Left ventricle myocardium inferior (tissue), 1 donor: ENCODE results near the gene TSEN54. TPM values are rescaled to one million over a fixed set of nuclear protein-coding genes. Genes with fewer than 3 reads are reported as not detected.

Experiments
- DNase-seq: peaks from one replicate; pipeline ENCODE4 v3.0.0-alpha.2; 2020
- H3K27ac ChIP-seq: fragments of 200-600 bp; replicated peaks from 2 replicates; pipeline ENCODE4 v1.8.0; 2021
- H3K27me3 ChIP-seq: fragments of 200-600 bp; 2 replicates; pipeline ENCODE4 v1.8.0; 2021; ENCODE audit warnings: low read depth
- H3K36me3 ChIP-seq: fragments of 200-600 bp; 2 replicates; pipeline ENCODE4 v1.8.0; 2021
- H3K4me1 ChIP-seq: fragments of 200-600 bp; 2 replicates; pipeline ENCODE4 v1.8.0; 2021
- H3K4me3 ChIP-seq: fragments of 200-600 bp; 2 replicates; pipeline ENCODE4 v1.8.0; 2021; ENCODE audit warnings: mild to moderate bottlenecking, moderate library complexity
- H3K9me3 ChIP-seq: fragments of 200-600 bp; replicated peaks from 2 replicates; pipeline ENCODE4 v1.8.0; 2021
- CTCF ChIP-seq: fragments of 200-600 bp; IDR thresholded peaks from 2 replicates; pipeline ENCODE4 v1.8.0; 2021; ENCODE audit warnings: antibody characterized with exemption, mild to moderate bottlenecking, borderline replicate concordance
- intact Hi-C: fragments of 100-400 bp; cut with micrococcal nuclease; formaldehyde crosslinking; loops from one replicate; pipeline ENCODE4 v1.11.0; 2022
- total RNA-seq: library from RNA; stranded (reverse); fragmentation: NEBNext Ultra II Directional; extraction: Animal tissue kit (Norgen Biotek cat#: 25700); gene quantifications from one replicate; pipeline ENCODE4 v1.2.1, GENCODE V29; 2021
- donor health status: DM: no; HTN: yes; CAD: no; lungs with severe emphysema.

TSEN54 gene
- total RNA-seq, 1 donor from 2014 or later, result 6.8 TPM

DNA sequence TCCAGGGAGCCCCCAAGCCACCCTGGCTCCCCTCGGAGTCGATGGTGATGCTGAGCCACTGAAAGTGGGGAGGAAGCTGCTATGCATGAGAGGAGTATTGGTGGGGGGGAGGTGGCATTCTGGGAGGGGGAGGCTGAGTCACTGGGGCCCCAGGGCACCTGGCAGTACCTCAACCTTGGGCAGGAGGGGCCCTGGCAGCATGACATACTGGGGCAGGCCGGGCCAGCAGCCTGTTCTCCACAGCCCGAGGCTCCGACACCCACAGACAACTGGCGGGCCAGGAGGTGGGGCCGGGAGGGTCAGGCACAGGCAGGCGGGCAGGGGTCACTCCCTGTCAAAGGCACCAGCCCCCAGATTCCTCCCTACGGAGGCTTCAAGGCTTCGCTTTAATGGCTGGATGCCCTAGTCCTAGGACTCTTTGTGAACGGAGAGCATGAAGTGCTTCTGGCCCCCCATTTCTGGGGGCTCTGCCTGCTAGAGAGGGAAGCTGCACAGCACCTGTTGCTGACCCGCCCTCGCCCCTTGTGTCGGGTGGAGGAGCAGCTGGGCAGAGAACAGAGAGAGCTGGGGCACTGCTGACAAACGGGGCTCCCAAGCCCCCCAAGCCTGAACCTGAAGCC, 1.9 kb upstream of the TSEN54 start:
- DNase-seq, result no peak
- no peak for TF ChIP-seq CTCF
- intact Hi-C loops, result loop anchor here (10.0 kb wide), 1 partner anchor 90 kb away; no protein-coding TSS in a partner anchor
- peaks cover 32% of the 10 kb centered on the region for H3K36me3 ChIP-seq
- peak overlapping the region; percentile 96 for H3K27ac ChIP-seq
- H3K9me3 ChIP-seq, result no peaks in the 10 kb centered on the region
- H3K4me1 ChIP-seq, result peaks cover 86% of the 10 kb centered on the region
- peak overlapping the region; percentile 95 for H3K4me3 ChIP-seq
- H3K27me3 ChIP-seq, result no peaks in the 10 kb centered on the region

- Histone ChIP-seq H3K27ac (peak overlapping the region; percentile 96), H3K36me3 (peaks cover 32% of the 10 kb centered on the region), H3K4me3 (peak overlapping the region; percentile 95), H3K4me1 (peaks cover 80% of the 10 kb centered on the region), H3K27me3 (no peaks in the 10 kb centered on the region), H3K9me3 (no peaks in the 10 kb centered on the region)
- intact Hi-C loops, result loop anchor here (10.0 kb wide), 1 partner anchor 90 kb away; no protein-coding TSS in a partner anchor
- TF ChIP-seq CTCF, result no peak
- no peak for DNase-seq
Observed at GRCh38 chr17:75514919-75515495, 1.3 kb upstream of the TSEN54 start.

DNA sequence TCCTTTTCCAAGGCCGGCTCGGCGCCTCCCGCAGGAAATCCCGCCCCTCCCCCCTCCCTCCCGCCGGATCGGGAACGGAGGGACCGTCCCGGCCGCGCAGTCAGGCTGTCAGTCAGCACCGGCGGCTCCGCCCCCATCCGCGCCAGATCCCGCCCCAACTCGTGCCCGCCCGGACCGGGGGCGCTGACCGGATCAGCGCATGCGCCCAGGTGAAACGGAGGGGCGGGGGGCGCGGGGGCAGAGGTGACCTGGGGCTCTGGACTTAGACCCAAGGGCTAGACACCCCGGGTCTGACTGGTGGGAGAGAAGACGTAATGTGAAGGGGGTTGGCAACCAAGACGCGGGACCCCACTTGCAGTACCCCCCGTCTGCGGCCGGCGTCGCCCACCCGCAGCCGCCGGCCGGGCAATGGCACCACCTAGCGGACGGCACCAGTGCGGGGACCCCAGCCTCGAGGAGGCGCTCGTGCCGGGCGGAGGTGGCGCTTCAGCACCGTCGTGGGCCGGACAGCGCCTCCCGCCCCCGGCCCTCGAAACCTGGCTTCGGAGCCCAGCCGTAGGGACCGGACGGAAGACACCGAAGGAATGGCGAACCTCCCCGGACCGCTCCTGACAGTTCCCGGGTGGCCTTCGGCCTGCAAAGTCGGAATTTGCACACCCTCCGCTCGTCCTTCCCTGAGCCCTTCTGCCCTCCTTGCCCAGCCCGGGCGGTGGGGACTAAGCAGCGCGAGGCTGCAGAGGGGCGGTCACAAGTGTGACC, 653 bp upstream of the TSEN54 start, which contains the start of gene CASKIN2:
Gene CASKIN2, minus strand, starts transcription at position 42 of the 759 bp plus-strand sequence. CDS start 1,733 bp downstream, outside the sequence.
- peaks cover 73% of the 10 kb centered on the region for H3K4me1 ChIP-seq
- no peaks in the 10 kb centered on the region for H3K9me3 ChIP-seq
- peak within 1 kb of the TSS; percentile 95 for H3K4me3 ChIP-seq
- peak within 1 kb of the TSS; percentile 96 for H3K27ac ChIP-seq
- intact Hi-C loops, result loop anchor here (10.0 kb wide), 1 partner anchor 91 kb away; no protein-coding TSS in a partner anchor
- H3K27me3 ChIP-seq, result no peaks in the 10 kb centered on the region
- DNase-seq, result peak; percentile 98
- TF ChIP-seq CTCF, result peak; percentile 97
- peaks cover 26% of the 10 kb centered on the region for H3K36me3 ChIP-seq

DNA sequence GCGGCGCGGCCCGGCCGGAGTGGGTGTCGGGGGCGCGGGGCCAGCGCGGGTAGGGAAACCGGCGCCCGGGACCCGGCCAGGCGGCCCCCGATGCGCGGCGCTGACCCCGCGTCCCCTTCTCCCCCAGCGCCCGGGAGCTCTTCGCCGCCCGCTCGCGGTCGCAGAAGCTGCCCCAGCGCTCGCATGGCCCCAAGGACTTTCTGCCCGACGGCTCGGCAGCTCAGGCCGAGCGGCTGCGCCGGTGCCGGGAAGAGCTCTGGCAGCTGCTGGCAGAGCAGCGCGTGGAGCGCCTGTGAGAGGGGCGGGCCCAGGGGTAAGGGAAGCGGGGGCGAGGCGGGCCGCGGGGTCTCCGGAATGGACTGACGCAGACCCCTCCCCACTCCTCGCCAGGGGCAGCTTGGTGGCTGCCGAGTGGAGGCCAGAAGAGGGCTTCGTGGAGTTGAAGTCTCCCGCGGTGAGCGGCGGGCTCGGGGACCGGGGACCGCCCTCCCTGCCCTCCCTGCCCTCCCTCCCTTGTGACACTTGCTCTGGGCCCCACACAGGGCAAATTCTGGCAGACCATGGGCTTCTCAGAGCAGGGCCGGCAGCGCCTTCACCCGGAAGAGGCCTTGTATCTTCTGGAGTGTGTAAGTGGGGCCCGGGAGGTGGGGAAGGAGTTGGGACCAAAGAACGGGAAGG, 430 bp downstream of the TSEN54 start:
- peak overlapping the region; percentile 96 for H3K27ac ChIP-seq
- H3K27me3 ChIP-seq, result no peaks in the 10 kb centered on the region
- H3K4me3 ChIP-seq, result peak overlapping the region; percentile 95
- intact Hi-C loops, result loop anchor here (10.0 kb wide), 1 partner anchor 92 kb away; no protein-coding TSS in a partner anchor
- no peaks in the 10 kb centered on the region for H3K9me3 ChIP-seq
- no peak for DNase-seq
- H3K36me3 ChIP-seq, result peaks cover 25% of the 10 kb centered on the region
- peaks cover 62% of the 10 kb centered on the region for H3K4me1 ChIP-seq
- TF ChIP-seq CTCF, result no peak

- DNase-seq, result no peak
- Histone ChIP-seq H3K9me3 (no peaks in the 10 kb centered on the region), H3K27ac (peak overlapping the region; percentile 96), H3K4me3 (peak overlapping the region; percentile 95), H3K36me3 (peaks cover 27% of the 10 kb centered on the region), H3K27me3 (no peaks in the 10 kb centered on the region), H3K4me1 (peaks cover 56% of the 10 kb centered on the region)
- no peak for TF ChIP-seq CTCF
- intact Hi-C loops, result loop anchor here (10.0 kb wide), 1 partner anchor 93 kb away; no protein-coding TSS in a partner anchor
Observed at GRCh38 chr17:75517297-75517865, 1.1 kb downstream of the TSEN54 start.
